Left ventricle myocardium inferior (tissue), 1 donor: ENCODE data around the gene FLRT2. TPM values are rescaled to one million over a fixed set of nuclear protein-coding genes. Genes with fewer than 3 reads are reported as not detected.
A peak's percentile ranks its signal among the peaks of the same experiment; 100 is the strongest.

ENCODE experiments used
- DNase-seq: peaks from one replicate; pipeline ENCODE4 v3.0.0-alpha.2; 2020
- H3K27ac ChIP-seq: fragments of 200-600 bp; replicated peaks from 2 replicates; pipeline ENCODE4 v1.8.0; 2021
- H3K27me3 ChIP-seq: fragments of 200-600 bp; 2 replicates; pipeline ENCODE4 v1.8.0; 2021; ENCODE audit warnings: low read depth
- H3K36me3 ChIP-seq: fragments of 200-600 bp; 2 replicates; pipeline ENCODE4 v1.8.0; 2021
- H3K4me1 ChIP-seq: fragments of 200-600 bp; 2 replicates; pipeline ENCODE4 v1.8.0; 2021
- H3K4me3 ChIP-seq: fragments of 200-600 bp; 2 replicates; pipeline ENCODE4 v1.8.0; 2021; ENCODE audit warnings: mild to moderate bottlenecking, moderate library complexity
- H3K9me3 ChIP-seq: fragments of 200-600 bp; replicated peaks from 2 replicates; pipeline ENCODE4 v1.8.0; 2021
- intact Hi-C: fragments of 100-400 bp; cut with micrococcal nuclease; formaldehyde crosslinking; loops from one replicate; pipeline ENCODE4 v1.11.0; 2022
- long read RNA-seq: library from polyadenylated mRNA; unstranded; transcript quantifications from one replicate; pipeline ENCODE4 v2.0.0, GENCODE V29; 2021
- total RNA-seq: library from RNA; stranded (reverse); fragmentation: NEBNext Ultra II Directional; extraction: Animal tissue kit (Norgen Biotek cat#: 25700); gene quantifications from one replicate; pipeline ENCODE4 v1.2.1, GENCODE V29; 2021
- TF ChIP-seq, protein P1 (sequence below): fragments of 200-600 bp; IDR thresholded peaks from 2 replicates; pipeline ENCODE4 v1.8.0; 2021; ENCODE audit warnings: antibody characterized with exemption, mild to moderate bottlenecking, borderline replicate concordance
- donor health status: DM: no; HTN: yes; CAD: no; lungs with severe emphysema.

The FLRT2 gene, protein sequence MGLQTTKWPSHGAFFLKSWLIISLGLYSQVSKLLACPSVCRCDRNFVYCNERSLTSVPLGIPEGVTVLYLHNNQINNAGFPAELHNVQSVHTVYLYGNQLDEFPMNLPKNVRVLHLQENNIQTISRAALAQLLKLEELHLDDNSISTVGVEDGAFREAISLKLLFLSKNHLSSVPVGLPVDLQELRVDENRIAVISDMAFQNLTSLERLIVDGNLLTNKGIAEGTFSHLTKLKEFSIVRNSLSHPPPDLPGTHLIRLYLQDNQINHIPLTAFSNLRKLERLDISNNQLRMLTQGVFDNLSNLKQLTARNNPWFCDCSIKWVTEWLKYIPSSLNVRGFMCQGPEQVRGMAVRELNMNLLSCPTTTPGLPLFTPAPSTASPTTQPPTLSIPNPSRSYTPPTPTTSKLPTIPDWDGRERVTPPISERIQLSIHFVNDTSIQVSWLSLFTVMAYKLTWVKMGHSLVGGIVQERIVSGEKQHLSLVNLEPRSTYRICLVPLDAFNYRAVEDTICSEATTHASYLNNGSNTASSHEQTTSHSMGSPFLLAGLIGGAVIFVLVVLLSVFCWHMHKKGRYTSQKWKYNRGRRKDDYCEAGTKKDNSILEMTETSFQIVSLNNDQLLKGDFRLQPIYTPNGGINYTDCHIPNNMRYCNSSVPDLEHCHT
- total RNA-seq, result 4.7 TPM
- long read RNA-seq, partial matches to known transcripts, result 0 of 2 reads
- long read RNA-seq, other reads (novel, unspliced or antisense), result 2 of 2 reads

DNA sequence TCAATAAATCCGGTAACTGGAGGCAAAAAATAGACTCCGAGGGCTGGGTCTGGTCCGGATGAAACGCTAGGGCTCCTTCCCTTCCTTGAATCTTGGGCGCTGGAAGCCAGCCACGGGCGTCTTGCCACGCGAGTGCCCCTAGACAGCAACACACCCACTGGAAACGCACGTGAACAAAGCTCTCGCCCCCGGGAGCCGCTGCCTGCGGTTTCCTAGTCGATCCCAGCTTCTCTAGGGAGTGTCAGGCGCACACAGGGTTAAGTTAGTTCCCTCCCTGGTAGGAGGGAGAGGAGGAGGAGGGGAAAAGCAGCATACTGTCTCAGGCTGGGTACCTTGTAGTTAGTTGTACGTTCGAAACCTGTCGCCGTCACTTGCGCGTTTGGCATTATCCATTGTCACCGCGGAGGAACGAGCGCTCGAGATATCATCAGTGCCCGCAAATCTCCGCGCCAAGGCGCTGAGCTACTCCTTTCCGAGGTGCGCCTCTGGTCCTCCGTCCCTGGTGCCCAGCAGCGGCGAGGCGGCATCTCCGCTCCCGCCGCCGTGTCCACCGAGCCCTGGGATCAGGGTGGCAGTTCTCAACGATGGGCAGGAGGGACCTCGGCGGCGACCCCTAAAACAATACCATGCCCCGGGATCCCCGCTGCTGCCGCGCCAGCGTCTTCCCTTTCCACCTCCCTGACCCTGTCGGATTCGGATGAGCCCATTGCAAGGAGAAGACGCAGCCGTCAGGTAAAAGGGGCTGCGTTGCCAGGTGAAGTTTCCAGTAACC lies at the start of gene FLRT2:
Gene FLRT2, plus strand, starts transcription at position 342 of the 772 bp plus-strand sequence. CDS start 91,371 bp downstream, outside the sequence.
- no peaks in the 10 kb centered on the region for H3K36me3 ChIP-seq
- TF ChIP-seq, protein P1, sequence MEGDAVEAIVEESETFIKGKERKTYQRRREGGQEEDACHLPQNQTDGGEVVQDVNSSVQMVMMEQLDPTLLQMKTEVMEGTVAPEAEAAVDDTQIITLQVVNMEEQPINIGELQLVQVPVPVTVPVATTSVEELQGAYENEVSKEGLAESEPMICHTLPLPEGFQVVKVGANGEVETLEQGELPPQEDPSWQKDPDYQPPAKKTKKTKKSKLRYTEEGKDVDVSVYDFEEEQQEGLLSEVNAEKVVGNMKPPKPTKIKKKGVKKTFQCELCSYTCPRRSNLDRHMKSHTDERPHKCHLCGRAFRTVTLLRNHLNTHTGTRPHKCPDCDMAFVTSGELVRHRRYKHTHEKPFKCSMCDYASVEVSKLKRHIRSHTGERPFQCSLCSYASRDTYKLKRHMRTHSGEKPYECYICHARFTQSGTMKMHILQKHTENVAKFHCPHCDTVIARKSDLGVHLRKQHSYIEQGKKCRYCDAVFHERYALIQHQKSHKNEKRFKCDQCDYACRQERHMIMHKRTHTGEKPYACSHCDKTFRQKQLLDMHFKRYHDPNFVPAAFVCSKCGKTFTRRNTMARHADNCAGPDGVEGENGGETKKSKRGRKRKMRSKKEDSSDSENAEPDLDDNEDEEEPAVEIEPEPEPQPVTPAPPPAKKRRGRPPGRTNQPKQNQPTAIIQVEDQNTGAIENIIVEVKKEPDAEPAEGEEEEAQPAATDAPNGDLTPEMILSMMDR, result no peak
- peak within 1 kb of the TSS; percentile 73 for H3K4me3 ChIP-seq
- H3K4me1 ChIP-seq, result peaks cover 61% of the 10 kb centered on the region
- DNase-seq, result peak; percentile 50
- no peaks in the 10 kb centered on the region for H3K9me3 ChIP-seq
- intact Hi-C loops, result no loop called here
- H3K27me3 ChIP-seq, result peaks cover 65% of the 10 kb centered on the region
- peak within 1 kb of the TSS; percentile 69 for H3K27ac ChIP-seq

DNA sequence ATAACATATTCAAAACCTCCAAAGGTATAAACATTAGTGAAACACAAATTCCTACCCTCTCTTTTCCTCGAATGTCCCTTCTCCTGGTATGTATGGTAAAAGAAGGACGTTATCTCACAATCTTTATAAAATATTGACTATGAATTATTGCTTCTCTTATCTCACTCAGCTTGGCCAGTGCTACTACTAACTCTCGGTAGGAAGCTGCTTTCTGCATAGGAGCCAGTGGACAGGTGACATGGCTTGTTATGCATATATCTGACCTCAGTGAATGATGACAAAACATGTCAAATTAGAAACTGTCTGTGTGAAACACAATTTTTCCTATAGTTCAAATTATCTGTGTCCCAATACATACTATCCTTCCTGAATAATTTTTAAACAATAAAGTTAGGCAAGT lies 48.5 kb upstream of the FLRT2 start:
- DNase-seq, result no peak
- Histone ChIP-seq H3K4me1 (no peaks in the 10 kb centered on the region), H3K27ac (no peak overlapping the region), H3K27me3 (no peaks in the 10 kb centered on the region), H3K36me3 (no peaks in the 10 kb centered on the region), H3K9me3 (no peaks in the 10 kb centered on the region), H3K4me3 (no peak overlapping the region)
- TF ChIP-seq, protein P1, result no peak
- intact Hi-C loops, result no loop called here

- no peak overlapping the region for H3K4me3 ChIP-seq
Observed at GRCh38 chr14:85482552-85482951, 47.4 kb upstream of the FLRT2 start.

DNA sequence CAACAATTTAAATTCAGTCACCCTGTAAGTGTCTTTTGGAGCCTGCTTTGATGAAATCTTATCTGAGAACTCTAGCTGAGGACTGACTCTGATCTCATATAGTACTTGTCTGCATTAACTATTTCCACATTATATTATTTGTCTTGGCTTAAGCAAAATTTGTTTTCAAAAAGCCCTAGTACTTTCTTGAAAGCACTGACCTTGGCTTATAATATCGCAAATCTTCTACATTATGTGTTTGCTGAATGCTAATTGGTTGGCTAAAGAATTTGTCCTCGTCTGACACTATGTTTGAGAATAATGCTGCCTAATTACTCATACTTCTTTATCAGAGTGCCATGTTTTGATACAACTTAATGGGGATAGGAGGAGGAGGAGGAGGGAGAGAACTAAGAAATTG lies 46.9 kb upstream of the FLRT2 start:
- Histone ChIP-seq H3K4me3 (no peak overlapping the region), H3K27ac (no peak overlapping the region), H3K9me3 (no peaks in the 10 kb centered on the region), H3K36me3 (no peaks in the 10 kb centered on the region), H3K4me1 (no peaks in the 10 kb centered on the region), H3K27me3 (no peaks in the 10 kb centered on the region)
- intact Hi-C loops, result no loop called here
- TF ChIP-seq, protein P1, result no peak
- no peak for DNase-seq

More at GRCh38 chr14:85482552-85482951, 47.4 kb upstream of the FLRT2 start:
- no peak for DNase-seq
- no peaks in the 10 kb centered on the region for H3K27me3 ChIP-seq
- H3K36me3 ChIP-seq, result no peaks in the 10 kb centered on the region
- no peak overlapping the region for H3K27ac ChIP-seq
- TF ChIP-seq, protein P1, result no peak
- intact Hi-C loops, result no loop called here
- H3K9me3 ChIP-seq, result no peaks in the 10 kb centered on the region
- H3K4me1 ChIP-seq, result no peaks in the 10 kb centered on the region

- H3K27ac ChIP-seq, result no peak overlapping the region
- intact Hi-C loops, result no loop called here
Observed at GRCh38 chr14:85483652-85484051, 46.3 kb upstream of the FLRT2 start.

More at GRCh38 chr14:85483652-85484051, 46.3 kb upstream of the FLRT2 start:
- H3K4me1 ChIP-seq, result no peaks in the 10 kb centered on the region
- no peaks in the 10 kb centered on the region for H3K36me3 ChIP-seq
- H3K4me3 ChIP-seq, result no peak overlapping the region
- H3K9me3 ChIP-seq, result no peaks in the 10 kb centered on the region
- DNase-seq, result no peak
- TF ChIP-seq, protein P1, result no peak
- no peaks in the 10 kb centered on the region for H3K27me3 ChIP-seq
